Forelimb muscle (tissue), 1 donor: ENCODE data around the gene ZNF786. TPM values are rescaled to one million over a fixed set of nuclear protein-coding genes. Genes with fewer than 3 reads are reported as not detected.
"Not testable (repeated sequence)": the region's sequence is repeated elsewhere in the genome, so short reads cannot be mapped to it uniquely, and the experiment has no call there.

ENCODE experiments used
- DNase-seq: peaks from one replicate; pipeline ENCODE4 v3.0.0-alpha.2; 2013; ENCODE audit warnings: low read depth
- polyA plus RNA-seq: library from polyadenylated mRNA; unstranded; fragments of 120-200 nt; gene quantifications from one replicate; pipeline ENCODE4 v1.2.1, GENCODE V29; 2013; ENCODE audit not compliant: insufficient read length

ZNF786 gene, protein sequence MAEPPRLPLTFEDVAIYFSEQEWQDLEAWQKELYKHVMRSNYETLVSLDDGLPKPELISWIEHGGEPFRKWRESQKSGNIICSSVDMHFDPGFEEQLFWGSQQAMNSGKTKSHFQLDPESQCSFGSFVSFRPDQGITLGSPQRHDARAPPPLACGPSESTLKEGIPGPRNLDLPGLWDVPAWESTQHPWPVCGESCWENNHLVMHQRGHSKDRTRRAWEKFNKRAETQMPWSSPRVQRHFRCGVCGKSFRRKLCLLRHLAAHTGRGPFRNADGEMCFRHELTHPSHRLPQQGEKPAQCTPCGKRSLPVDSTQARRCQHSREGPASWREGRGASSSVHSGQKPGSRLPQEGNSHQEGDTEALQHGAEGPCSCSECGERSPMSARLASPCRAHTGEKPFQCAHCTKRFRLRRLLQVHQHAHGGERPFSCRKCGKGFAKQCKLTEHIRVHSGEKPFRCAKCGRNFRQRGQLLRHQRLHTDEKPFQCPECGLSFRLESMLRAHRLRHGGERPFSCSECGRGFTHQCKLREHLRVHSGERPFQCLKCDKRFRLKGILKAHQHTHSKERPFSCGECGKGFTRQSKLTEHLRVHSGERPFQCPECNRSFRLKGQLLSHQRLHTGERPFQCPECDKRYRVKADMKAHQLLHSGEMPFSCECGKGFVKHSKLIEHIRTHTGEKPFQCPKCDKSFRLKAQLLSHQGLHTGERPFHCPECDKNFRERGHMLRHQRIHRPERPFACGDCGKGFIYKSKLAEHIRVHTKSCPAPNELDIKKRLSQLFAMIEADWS
- polyA plus RNA-seq = 3.9 TPM

DNA sequence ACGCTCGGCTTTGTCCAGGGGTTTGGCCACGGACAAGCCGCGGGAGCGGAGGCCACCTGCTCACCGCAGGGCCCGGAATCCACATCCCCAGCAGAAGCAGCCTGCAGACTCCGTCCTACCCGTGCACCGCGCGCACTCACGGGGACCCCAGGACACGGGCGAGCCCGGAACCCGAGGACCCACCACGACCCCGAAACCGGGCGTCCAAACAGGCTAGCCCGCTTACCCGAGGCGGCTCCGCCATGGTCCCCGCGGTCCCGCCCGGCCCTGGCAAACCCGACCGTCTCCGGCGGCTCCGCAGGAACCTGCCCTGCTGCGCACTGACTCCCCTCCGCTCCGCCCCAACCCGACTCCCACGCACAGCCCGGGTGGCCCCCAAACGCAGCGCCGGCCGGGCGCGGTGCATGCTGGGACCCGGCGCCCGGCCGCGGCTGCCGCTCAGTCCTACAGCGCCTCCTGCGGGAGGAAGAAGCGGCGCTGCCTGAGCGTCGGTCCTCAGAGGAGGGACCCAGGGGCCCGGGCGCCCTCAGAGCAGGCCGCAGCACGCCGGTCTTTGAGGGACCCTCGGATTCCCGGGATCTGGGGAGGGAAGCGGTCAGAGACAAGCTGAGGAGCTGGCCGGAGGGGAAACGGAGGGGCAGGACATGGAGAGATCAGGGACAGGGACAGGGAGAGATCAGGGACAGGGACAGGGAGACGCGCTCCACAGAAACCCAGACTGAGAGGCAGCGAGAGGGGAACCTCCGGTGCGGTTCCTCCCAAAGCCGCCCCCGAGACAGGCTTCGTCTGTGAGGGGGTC lies at the start of gene ZNF786:
Gene ZNF786, minus strand, starts transcription at position 322 of the 799 bp plus-strand sequence. Its CDS starts 78 bp downstream, at position 244.
- peak; percentile 80 for DNase-seq

DNA sequence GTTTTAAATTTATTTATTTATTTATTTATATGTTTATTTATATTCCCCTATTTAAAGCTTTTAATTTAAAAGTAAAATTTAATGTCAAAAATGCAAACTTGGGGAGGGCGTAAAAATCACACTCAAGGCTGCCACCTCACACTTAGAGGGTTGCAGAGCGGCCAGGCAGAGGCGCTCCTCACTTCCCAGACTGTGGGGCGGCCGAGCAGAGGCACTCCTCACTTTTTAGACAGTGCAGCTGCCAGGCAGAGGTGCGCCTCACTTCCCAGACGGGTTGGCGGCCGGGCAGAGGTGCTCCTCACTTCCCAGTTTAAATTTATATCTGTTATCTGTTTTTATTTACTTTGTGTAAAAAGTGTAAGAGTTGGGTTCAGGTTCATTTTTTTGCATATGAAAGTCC lies 45.6 kb upstream of the ZNF786 start:
- DNase-seq = no peak

- DNase-seq = no peak
These were observed 42.7 kb upstream of the ZNF786 start for GRCh38 chr7:149133028-149133710.

DNA sequence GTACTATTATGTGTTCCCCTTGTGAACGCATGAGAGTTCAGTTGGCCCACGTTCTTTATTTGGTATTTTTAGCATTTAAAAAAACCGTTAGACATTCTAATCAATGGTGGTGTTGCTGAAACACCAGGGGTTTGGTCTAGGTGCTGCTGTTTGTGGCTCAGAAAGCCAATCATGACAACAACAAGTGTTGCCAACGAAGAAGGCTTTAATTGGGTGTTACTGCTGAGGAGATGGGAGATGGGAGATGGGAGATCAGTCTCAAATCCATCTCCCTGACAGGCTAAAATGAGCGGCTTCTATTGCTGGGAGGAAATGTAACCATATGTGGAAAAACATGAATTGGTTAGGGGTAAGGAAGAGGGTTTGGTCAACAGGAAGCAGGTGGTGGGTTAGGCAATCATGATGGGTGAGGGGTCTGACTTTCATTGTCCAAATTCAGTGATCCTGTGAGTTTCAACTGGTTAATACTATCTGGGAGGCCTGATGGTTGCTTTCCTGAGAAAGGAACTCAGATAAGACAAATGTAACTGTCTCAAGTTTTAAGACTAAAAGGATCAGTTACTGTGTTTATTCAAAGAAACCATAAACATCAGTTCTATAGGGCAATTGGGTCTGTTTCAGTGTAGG lies 40.2 kb upstream of the ZNF786 start:
- DNase-seq = no peak

- no peak for DNase-seq
These were observed 36.2 kb upstream of the ZNF786 start for GRCh38 chr7:149126662-149127266.

DNA sequence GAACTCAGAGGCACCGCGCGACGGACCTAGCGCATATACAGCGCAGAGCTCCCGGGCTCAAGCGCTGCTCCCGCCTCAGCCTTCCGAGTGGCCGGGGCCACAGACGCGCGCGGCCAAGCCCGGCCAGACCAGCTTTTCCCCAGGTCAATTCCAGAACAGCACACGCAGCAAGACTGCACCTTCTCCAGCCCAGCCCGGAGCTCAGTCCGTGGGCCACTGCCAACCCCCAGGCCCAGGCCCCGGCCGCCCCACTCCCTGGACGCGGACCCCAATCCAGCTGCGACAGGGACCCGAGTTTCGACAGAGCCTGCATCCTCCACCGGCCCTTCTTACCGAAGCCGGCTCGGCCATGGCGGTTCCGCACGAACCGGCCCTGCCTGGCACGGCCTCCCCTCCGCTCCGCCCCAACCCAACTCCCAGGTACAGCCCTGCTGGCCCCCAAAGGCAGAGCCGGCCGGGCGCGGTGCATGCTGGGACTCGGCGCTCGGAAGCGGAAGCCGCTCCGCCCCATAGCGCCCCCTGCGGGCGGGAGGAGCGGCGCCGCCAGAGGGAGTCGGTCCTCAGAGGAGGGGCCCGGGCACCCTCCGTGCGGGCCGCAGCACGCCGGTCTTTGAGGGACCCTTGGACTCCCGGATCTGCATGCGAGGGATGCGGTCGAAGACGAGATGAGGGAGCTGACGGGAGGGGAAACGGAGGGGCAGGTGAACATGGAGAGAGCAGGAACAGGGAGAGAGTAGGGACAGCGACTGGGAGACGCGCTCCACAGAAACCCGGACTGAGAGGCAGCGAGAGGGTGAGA lies 35.5 kb upstream of the ZNF786 start, which contains the start of gene ZNF425:
Gene ZNF425, minus strand, starts transcription at position 462 of the 799 bp plus-strand sequence. Its CDS starts 111 bp downstream, at position 351.
- no peak for DNase-seq

GRCh38 chr7:149125189-149125862 lies 34.8 kb upstream of the ZNF786 start:
- DNase-seq = no peak

DNA sequence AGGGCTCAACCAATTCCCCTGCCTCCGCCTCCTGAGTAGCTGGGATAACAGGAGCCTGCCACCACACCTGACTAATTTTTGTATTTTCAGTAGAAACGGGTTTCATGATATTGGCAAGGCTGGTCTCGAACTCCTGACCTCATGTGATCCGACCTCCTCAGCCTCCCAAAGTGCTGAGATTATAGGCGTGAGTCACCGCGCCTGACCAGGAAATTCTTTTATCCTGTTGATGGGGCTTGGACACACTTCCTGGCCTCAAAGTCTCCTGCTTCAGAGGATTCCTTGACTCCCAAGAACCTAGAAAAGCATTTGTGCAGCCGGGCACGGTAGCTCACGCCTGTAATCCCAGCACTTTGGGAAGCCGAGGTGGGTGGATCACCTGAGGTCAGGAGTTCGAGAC lies 19.5 kb upstream of the ZNF786 start:
- no peak for DNase-seq

- no peak for DNase-seq
These were observed 14.2 kb upstream of the ZNF786 start for GRCh38 chr7:149104749-149105148.

DNA sequence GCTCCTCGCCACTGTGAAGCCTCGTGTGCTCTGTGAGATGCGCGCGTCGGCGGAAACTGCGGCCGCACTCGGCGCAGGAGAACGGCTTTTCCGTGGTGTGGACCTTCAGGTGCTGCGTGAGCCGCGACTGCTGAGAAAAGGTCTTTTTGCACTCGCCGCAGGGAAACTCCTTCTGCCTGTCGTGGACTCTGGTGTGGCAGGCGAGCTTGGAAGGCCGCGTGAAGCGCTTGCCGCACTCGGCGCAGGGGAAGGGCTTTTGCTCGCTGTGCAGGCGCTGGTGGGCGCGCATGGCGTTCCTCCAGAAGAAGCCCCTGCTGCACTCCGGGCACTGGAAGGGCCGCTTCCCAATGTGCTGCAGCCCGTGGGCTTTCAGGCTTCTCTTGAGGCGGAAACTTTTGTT lies 13.7 kb upstream of the ZNF786 start:
- DNase-seq = no peak

GRCh38 chr7:149103424-149103823 lies 12.9 kb upstream of the ZNF786 start:
- DNase-seq = no peak

GRCh38 chr7:149102666-149103065 lies 12.1 kb upstream of the ZNF786 start:
- no peak for DNase-seq

GRCh38 chr7:149100821-149101220 lies 10.3 kb upstream of the ZNF786 start:
- DNase-seq = no peak

DNA sequence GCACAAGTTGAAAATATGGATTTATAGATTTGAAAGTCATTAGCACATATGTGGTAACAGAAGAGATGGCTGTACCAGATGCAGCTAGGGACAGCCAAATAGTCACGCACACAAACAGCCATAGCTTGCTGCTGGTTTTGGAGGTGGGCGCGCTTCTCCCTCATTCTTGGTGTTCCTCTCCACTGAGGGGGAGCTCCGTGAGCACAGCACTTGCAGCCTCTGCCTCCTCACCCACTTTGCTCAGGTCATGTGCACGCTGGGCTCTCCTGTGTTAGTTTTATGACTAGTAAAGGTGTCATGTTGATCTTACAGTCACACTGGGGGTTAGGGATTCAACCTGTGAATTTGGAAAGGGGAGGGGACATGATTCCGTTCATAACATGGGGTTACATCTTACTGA lies 8.5 kb upstream of the ZNF786 start:
- DNase-seq = no peak

DNA sequence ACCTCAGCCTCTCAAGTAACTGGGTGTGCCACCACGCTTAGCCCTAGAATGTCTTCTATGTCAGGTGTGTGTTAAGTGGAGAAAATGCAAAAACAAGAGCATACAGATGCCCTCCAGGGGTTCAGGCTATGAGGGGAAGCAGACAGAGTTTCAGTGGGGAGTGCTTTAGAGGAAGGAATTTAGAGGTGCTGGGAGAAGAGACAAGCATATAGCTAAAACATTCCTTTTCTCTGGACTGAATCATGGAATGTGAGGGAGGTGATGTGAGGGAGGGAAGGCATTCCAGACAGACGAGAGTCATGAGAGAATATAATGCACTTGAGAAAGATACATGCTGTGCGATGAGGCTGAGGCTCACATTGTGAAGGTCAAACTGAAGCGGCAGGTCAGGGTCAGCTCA lies 6.6 kb upstream of the ZNF786 start:
- no peak for DNase-seq

DNA sequence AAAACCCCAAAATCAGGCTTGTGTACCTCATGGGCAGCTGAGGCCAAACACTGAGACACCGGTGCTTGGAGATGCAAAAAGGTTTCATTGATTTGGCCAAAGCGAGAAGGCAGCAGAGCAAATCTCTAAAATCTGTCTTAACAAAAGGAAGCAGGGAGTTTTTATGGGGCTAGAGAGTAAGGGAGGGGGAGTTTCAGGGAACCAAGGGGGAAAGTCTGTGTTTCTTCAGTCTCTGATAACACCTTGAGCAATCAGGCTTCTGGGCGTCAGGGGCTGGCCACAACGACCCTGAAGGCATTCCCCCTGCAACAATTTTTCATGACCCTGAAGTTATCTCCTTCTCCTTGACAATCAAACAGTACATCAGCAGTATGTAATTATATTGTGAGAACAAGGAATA lies 2.7 kb upstream of the ZNF786 start:
- no peak for DNase-seq

DNA sequence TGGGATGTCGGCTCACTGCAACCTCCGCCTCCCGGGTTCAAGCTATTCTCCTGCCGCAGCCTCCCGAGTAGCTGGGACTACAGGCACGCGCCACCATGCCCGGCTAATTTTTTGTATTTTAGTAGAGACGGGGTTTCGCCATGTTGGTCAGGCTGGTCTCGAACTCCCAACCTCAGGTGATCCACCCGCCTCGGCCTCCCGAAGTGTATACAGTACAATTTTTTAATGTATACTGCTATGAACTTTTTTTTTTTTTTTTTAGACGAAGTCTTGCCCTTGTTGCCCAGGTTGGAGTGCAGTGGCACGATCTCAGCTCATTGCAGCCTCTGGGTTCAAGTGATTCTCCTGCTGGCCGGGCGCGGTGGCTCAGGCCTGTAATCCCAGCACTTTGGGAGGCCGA lies 1.7 kb upstream of the ZNF786 start:
- DNase-seq = not testable (repeated sequence)

DNA sequence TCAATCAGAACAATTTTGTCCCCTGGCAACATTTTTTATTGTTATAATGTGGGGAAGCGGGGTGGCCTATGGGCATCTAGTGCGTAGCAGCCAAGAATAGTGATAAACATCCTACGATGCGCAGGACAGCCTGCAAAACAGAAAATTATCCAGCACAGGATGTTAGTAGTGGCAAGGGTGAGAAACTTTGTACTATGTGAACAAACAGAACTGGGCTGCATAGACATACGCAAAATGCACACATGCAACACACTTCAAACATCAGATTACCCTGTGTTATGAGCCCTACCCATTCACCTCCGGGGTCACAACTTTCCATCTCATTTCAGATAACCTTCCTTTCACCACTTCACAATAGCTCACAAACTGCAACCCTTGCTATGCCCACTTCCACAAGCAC lies 3.1 kb downstream of the ZNF786 start:
- no peak for DNase-seq

DNA sequence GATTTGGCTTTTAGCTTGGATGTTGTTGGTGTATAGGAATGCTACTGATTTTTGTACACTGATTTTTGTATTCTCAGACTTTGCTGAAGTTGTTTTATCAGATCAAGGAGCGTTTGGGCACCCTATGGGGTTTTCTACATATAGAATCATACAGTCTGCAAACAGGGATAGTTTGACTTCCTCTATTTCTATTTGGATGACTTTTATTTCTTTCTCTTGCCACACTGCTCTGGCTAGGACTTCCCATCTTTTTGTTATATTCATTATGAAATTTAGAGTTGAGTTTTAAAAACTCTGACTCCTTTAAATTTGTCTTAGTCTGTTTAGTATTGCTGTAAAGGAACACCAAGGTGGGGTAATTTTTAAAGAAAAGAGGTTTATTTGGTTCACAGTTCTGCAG lies 4.7 kb downstream of the ZNF786 start:
- no peak for DNase-seq
